MCF 10A (cell line): ENCODE data around the gene CAMK1. TPM values are rescaled to one million over a fixed set of nuclear protein-coding genes. Genes with fewer than 3 reads are reported as not detected.
A peak's percentile ranks its signal among the peaks of the same experiment; 100 is the strongest.

Experiments used
- BruUV-seq: library from RNA; stranded (reverse); fragments of 400-500 nt; replicated peaks from 2 replicates; lab custom pipeline; 2021; lab: Mats Ljungman, UMichigan
- CTCF ChIA-PET: fragments of 300-600 bp; sonication (Branson Sonifier 250); formaldehyde crosslinking; extraction: SDS; loops from one replicate; lab custom pipeline; 2021; ENCODE audit warnings: antibody characterized with exemption, inconsistent platforms; lab: Yijun Ruan, JAX
- POLR2A ChIA-PET: fragments of 300-600, 350-650 bp; sonication (Branson Sonifier 250); formaldehyde crosslinking; extraction: SDS; loops from one replicate; lab custom pipeline; 2020; ENCODE audit warnings: antibody characterized with exemption, inconsistent platforms; lab: Yijun Ruan, JAX
- DNase-seq: peaks from one replicate; pipeline ENCODE4 v3.0.0-alpha.2; 2018; ENCODE audit not compliant: unreplicated experiment
- H3K27ac Mint-ChIP-seq: one replicate; pipeline ENCODE4 v1.8.0; 2022; ENCODE audit warnings: mild to moderate bottlenecking, low read depth, mixed read lengths; ENCODE audit not compliant: unreplicated experiment
- H3K27me3 Mint-ChIP-seq: one replicate; pipeline ENCODE4 v1.8.0; 2022; ENCODE audit warnings: mixed read lengths; ENCODE audit not compliant: insufficient read depth, unreplicated experiment
- H3K36me3 Mint-ChIP-seq: one replicate; pipeline ENCODE4 v1.8.0; 2022; ENCODE audit warnings: mild to moderate bottlenecking, moderate library complexity, mixed read lengths; ENCODE audit not compliant: insufficient read depth, unreplicated experiment
- H3K4me1 Mint-ChIP-seq: one replicate; pipeline ENCODE4 v1.8.0; 2022; ENCODE audit warnings: mixed read lengths; ENCODE audit not compliant: insufficient read depth, unreplicated experiment
- H3K4me3 Mint-ChIP-seq: one replicate; pipeline ENCODE4 v1.8.0; 2022; ENCODE audit warnings: mild to moderate bottlenecking, moderate library complexity, mixed read lengths; ENCODE audit not compliant: unreplicated experiment
- H3K9me3 Mint-ChIP-seq: one replicate; pipeline ENCODE4 v1.8.0; 2022; ENCODE audit warnings: mixed read lengths; ENCODE audit not compliant: unreplicated experiment
- intact Hi-C: fragments of 100-400 bp; cut with micrococcal nuclease; formaldehyde crosslinking; loops from 2 replicates; pipeline ENCODE4 v1.14.1; 2022
- total RNA-seq: library from RNA; stranded (reverse); gene quantifications from 2 replicates; pipeline ENCODE4 v1.2.3, GENCODE V29; 2022
- TF ChIP-seq, protein P1 (sequence below): fragments of 200-600 bp; IDR thresholded peaks from one replicate; pipeline ENCODE4 v1.8.0; 2022; ENCODE audit warnings: antibody characterized with exemption, mild to moderate bottlenecking; ENCODE audit not compliant: unreplicated experiment

CAMK1 gene
- total RNA-seq, 1 experiment from 2014 or later = 8.3 TPM

DNA sequence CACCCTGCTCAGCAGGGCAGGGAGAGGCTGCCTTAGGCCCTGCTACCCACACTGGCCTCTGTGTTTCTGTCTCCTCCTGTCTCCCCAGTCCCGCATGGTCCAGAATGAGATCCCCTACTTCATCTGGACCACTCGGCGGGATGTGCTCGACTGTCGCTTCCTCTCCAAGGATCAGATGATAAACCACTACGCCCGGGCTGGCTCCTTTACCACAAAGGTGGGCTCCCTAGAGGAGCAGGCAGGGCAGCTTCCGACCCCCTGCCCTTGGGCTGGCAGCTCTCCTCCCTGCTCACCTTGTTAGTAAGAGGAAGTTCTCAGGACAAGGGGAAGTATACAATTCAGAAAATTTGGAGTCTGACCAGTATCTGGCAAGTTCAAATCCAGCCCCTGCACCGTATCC lies 46.2 kb upstream of the CAMK1 start:
- H3K27me3 Mint-ChIP-seq = no peaks in the 10 kb centered on the region
- intact Hi-C loops = no loop called here
- no peak for DNase-seq
- ChIA-PET POLR2A (no interaction called here), CTCF (interaction anchor here (0.6 kb wide), 1 partner anchor 454 kb away, joined by 3 read pairs; no protein-coding TSS in a partner anchor)
- no peak overlapping the region for H3K27ac Mint-ChIP-seq
- no peaks in the 10 kb centered on the region for H3K9me3 Mint-ChIP-seq
- no peak overlapping the region for H3K4me3 Mint-ChIP-seq
- BruUV-seq = no TSS peak
- peaks cover 7% of the 10 kb centered on the region for H3K4me1 Mint-ChIP-seq
- H3K36me3 Mint-ChIP-seq = no peaks in the 10 kb centered on the region
- TF ChIP-seq, protein P1, sequence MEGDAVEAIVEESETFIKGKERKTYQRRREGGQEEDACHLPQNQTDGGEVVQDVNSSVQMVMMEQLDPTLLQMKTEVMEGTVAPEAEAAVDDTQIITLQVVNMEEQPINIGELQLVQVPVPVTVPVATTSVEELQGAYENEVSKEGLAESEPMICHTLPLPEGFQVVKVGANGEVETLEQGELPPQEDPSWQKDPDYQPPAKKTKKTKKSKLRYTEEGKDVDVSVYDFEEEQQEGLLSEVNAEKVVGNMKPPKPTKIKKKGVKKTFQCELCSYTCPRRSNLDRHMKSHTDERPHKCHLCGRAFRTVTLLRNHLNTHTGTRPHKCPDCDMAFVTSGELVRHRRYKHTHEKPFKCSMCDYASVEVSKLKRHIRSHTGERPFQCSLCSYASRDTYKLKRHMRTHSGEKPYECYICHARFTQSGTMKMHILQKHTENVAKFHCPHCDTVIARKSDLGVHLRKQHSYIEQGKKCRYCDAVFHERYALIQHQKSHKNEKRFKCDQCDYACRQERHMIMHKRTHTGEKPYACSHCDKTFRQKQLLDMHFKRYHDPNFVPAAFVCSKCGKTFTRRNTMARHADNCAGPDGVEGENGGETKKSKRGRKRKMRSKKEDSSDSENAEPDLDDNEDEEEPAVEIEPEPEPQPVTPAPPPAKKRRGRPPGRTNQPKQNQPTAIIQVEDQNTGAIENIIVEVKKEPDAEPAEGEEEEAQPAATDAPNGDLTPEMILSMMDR = no peak

DNA sequence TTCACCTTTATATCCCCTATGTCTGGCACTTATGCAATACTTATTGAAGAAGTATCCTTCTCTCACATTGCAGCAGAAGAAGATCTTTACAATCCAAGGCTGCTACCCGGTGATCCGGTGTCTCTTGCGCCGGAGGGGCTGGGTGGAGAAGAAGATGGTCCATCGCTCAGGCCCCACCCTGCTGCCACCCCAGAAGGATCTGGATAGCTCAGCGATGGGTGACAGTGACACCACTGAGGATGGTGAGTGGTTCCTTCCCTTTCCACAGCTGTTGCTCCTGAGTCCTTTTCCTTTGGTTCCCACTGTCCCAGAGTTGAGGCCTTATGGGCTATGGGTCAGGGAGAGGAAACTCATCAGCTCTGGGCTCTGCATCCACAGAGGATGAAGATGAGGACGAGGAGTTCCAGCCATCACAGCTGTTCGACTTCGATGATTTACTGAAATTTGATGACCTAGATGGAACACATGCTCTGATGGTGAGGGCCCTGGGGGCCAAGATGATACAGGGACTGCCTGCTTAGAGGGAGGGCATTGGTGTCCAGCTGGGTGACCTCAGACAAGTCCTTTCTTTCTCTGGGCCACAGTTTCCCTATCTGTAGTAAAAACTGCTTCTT lies 43.2 kb upstream of the CAMK1 start:
- H3K36me3 Mint-ChIP-seq = peaks cover 7% of the 10 kb centered on the region
- CTCF ChIA-PET = interaction anchor here (0.7 to 1.5 kb wide), 5 partner anchors 13 to 134 kb away, joined by 3 to 4 read pairs (median 3); no protein-coding TSS in a partner anchor
- POLR2A ChIA-PET = interaction anchor here (0.5 to 1.2 kb wide), 4 partner anchors 9 to 164 kb away, joined by 3 to 4 read pairs (median 4); partner anchors contain the start of gene MTMR14
- intact Hi-C loops = no loop called here
- DNase-seq = no peak
- TF ChIP-seq, protein P1 = no peak
- no TSS peak for BruUV-seq
- H3K27ac Mint-ChIP-seq = no peak overlapping the region
- H3K27me3 Mint-ChIP-seq = no peaks in the 10 kb centered on the region
- H3K4me1 Mint-ChIP-seq = peaks cover 23% of the 10 kb centered on the region
- no peak overlapping the region for H3K4me3 Mint-ChIP-seq
- H3K9me3 Mint-ChIP-seq = no peaks in the 10 kb centered on the region

DNA sequence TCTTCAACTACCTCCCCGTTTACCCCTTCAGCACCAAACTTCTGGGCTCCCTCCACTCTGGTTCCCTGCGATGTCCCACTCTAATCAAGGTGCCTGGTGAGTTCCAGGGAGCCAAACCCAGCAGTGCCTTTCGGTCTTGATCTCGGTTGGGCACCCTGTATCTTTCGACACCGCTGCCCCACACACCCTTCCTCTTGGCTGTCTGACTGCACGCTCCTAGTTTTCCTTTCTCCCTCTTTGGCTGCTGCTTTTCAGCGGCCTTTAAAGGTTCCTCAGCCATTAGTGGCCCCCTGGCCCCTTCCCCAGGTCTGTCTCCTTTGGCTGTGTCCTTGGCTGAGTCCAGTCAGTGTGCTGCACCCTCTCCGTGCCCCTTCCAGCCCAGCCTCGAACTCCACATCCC lies 41.1 kb upstream of the CAMK1 start:
- ChIA-PET CTCF (no interaction called here), POLR2A (no interaction called here)
- TF ChIP-seq, protein P1 = no peak
- Mint-ChIP-seq H3K9me3 (no peaks in the 10 kb centered on the region), H3K4me3 (peak overlapping the region; percentile 70), H3K36me3 (peaks cover 12% of the 10 kb centered on the region), H3K27ac (no peak overlapping the region), H3K4me1 (peaks cover 23% of the 10 kb centered on the region), H3K27me3 (no peaks in the 10 kb centered on the region)
- no TSS peak for BruUV-seq
- DNase-seq = no peak
- intact Hi-C loops = no loop called here

- TF ChIP-seq, protein P1 = no peak
- Mint-ChIP-seq H3K36me3 (peaks cover 17% of the 10 kb centered on the region), H3K4me1 (peaks cover 23% of the 10 kb centered on the region), H3K27me3 (no peaks in the 10 kb centered on the region), H3K27ac (no peak overlapping the region), H3K9me3 (no peaks in the 10 kb centered on the region), H3K4me3 (peak overlapping the region; percentile 70)
- no peak for DNase-seq
- no TSS peak for BruUV-seq
- ChIA-PET CTCF (no interaction called here), POLR2A (no interaction called here)
- intact Hi-C loops = no loop called here
These were observed 40.7 kb upstream of the CAMK1 start for GRCh38 chr3:9810433-9810770.
